ENCODE measurements around the gene CYLD.

CYLD gene

GRCh38 chr16:50774960-50775359 lies 33.1 kb downstream of the CYLD start:
- in situ Hi-C loops (cut with MboI; ENCODE audit: low sequenced_read_pairs) = no loop called here

GRCh38 chr16:50776037-50776436 lies 34.2 kb downstream of the CYLD start:
- in situ Hi-C loops (cut with MboI; ENCODE audit: low sequenced_read_pairs) = no loop called here

- in situ Hi-C loops (cut with MboI; ENCODE audit: low sequenced_read_pairs) = no loop called here
Observed at GRCh38 chr16:50778284-50779163, 36.6 kb downstream of the CYLD start.

GRCh38 chr16:50781043-50781442 lies 39.2 kb downstream of the CYLD start:
- in situ Hi-C loops (cut with MboI; ENCODE audit: low sequenced_read_pairs) = no loop called here

GRCh38 chr16:50781518-50781917 lies 39.6 kb downstream of the CYLD start:
- in situ Hi-C loops (cut with MboI; ENCODE audit: low sequenced_read_pairs) = no loop called here

- in situ Hi-C loops (cut with MboI; ENCODE audit: low sequenced_read_pairs) = no loop called here
Observed at GRCh38 chr16:50789757-50790156, 47.9 kb downstream of the CYLD start.

- in situ Hi-C loops (cut with MboI; ENCODE audit: low sequenced_read_pairs) = no loop called here
Observed at GRCh38 chr16:50791522-50791921, 49.6 kb downstream of the CYLD start.

- in situ Hi-C loops (cut with MboI; ENCODE audit: low sequenced_read_pairs) = no loop called here
Observed at GRCh38 chr16:50796829-50797228, 54.9 kb downstream of the CYLD start.

GRCh38 chr16:50797456-50797855 lies 55.6 kb downstream of the CYLD start:
- in situ Hi-C loops (cut with MboI; ENCODE audit: low sequenced_read_pairs) = no loop called here

GRCh38 chr16:50800074-50800473 lies 58.2 kb downstream of the CYLD start:
- in situ Hi-C loops (cut with MboI; ENCODE audit: low sequenced_read_pairs) = no loop called here

GRCh38 chr16:50801036-50801435 lies 59.1 kb downstream of the CYLD start:
- in situ Hi-C loops (cut with MboI; ENCODE audit: low sequenced_read_pairs) = no loop called here

- in situ Hi-C loops (cut with MboI; ENCODE audit: low sequenced_read_pairs) = no loop called here
Observed at GRCh38 chr16:50802000-50802399, 60.1 kb downstream of the CYLD start.

GRCh38 chr16:50802961-50803360 lies 61.1 kb downstream of the CYLD start:
- in situ Hi-C loops (cut with MboI; ENCODE audit: low sequenced_read_pairs) = no loop called here

GRCh38 chr16:50804290-50804907 lies 62.5 kb downstream of the CYLD start:
- in situ Hi-C loops (cut with MboI; ENCODE audit: low sequenced_read_pairs) = no loop called here

- in situ Hi-C loops (cut with MboI; ENCODE audit: low sequenced_read_pairs) = no loop called here
Observed at GRCh38 chr16:50806099-50807062, 64.5 kb downstream of the CYLD start.

- in situ Hi-C loops (cut with MboI; ENCODE audit: low sequenced_read_pairs) = no loop called here
Observed at GRCh38 chr16:50808929-50809538, 67.1 kb downstream of the CYLD start.

- in situ Hi-C loops (cut with MboI; ENCODE audit: low sequenced_read_pairs) = no loop called here
Observed at GRCh38 chr16:50809561-50809960, 67.7 kb downstream of the CYLD start.

GRCh38 chr16:50810241-50810965 lies 68.5 kb downstream of the CYLD start:
- in situ Hi-C loops (cut with MboI; ENCODE audit: low sequenced_read_pairs) = no loop called here

GRCh38 chr16:50812046-50812445 lies 70.2 kb downstream of the CYLD start:
- in situ Hi-C loops (cut with MboI; ENCODE audit: low sequenced_read_pairs) = no loop called here

- in situ Hi-C loops (cut with MboI; ENCODE audit: low sequenced_read_pairs) = no loop called here
Observed at GRCh38 chr16:50812876-50813466, 71.1 kb downstream of the CYLD start.

Data from HL-60/S4 treated with retinoic acid at 250 ng/mL for 4 days and 3 days (cell line).